PC-9 (cell line): ENCODE data around the gene EVA1C. TPM values are rescaled to one million over a fixed set of nuclear protein-coding genes. Genes with fewer than 3 reads are reported as not detected.
"Not testable (repeated sequence)": the region's sequence is repeated elsewhere in the genome, so short reads cannot be mapped to it uniquely, and the experiment has no call there.

Source experiments
- BruUV-seq: library from RNA; stranded (reverse); fragments of 400-500 nt; replicated peaks from 2 replicates; lab custom pipeline; 2021; lab: Mats Ljungman, UMichigan
- CTCF ChIA-PET: fragments of 300-600 bp; sonication (Branson Sonifier 250); formaldehyde crosslinking; loops from one replicate; lab custom pipeline; 2022; ENCODE audit warnings: antibody characterized with exemption; lab: Charles Lee
- POLR2A ChIA-PET: fragments of 300-600 bp; sonication (Branson Sonifier 250); formaldehyde crosslinking; loops from one replicate; lab custom pipeline; 2022; ENCODE audit warnings: antibody characterized with exemption; ENCODE audit not compliant: unreplicated experiment; lab: Charles Lee
- DNase-seq, 2 experiments: peaks; one replicate each; pipeline versions ENCODE4 v3.0.0 to v3.0.0-alpha.2; 2015 to 2022; ENCODE audit warnings: mixed read lengths in 1 of 2
- H2AFZ ChIP-seq: fragments of 200-600 bp; sonication (generic); 2 replicates; pipeline ENCODE4 v1.8.1; 2017; ENCODE audit warnings: antibody characterized with exemption
- H3F3A ChIP-seq: fragments of 200-600 bp; sonication (generic); 2 replicates; pipeline ENCODE4 v1.8.1; 2017; ENCODE audit warnings: antibody characterized with exemption, mild to moderate bottlenecking, low read depth; ENCODE audit not compliant: insufficient read depth
- H3K27ac ChIP-seq: fragments of 200-600 bp; sonication (generic); 2 replicates; pipeline ENCODE4 v1.6.1; 2016; ENCODE audit warnings: mixed run types
- H3K27me3 ChIP-seq: fragments of 200-600 bp; sonication (generic); 2 replicates; pipeline ENCODE4 v1.6.1; 2016; ENCODE audit warnings: low read depth, mixed run types; ENCODE audit not compliant: insufficient read depth
- H3K36me3 ChIP-seq: fragments of 200-600 bp; sonication (generic); 2 replicates; pipeline ENCODE4 v1.6.1; 2016; ENCODE audit warnings: low read depth, mixed run types
- H3K4me1 ChIP-seq: fragments of 200-600 bp; sonication (generic); replicated peaks from 2 replicates; pipeline ENCODE4 v1.6.1; 2016; ENCODE audit warnings: mixed run types; ENCODE audit not compliant: insufficient read depth
- H3K4me2 ChIP-seq: fragments of 200-600 bp; sonication (generic); 2 replicates; pipeline ENCODE4 v1.6.1; 2017; ENCODE audit warnings: mixed run types
- H3K4me3 ChIP-seq: fragments of 200-600 bp; sonication (generic); 2 replicates; pipeline ENCODE4 v1.6.1; 2016; ENCODE audit warnings: mixed run types
- H3K79me2 ChIP-seq: fragments of 200-600 bp; sonication (generic); 2 replicates; pipeline ENCODE4 v1.6.1; 2017; ENCODE audit warnings: low read depth, mixed run types
- H3K9me2 ChIP-seq: fragments of 200-600 bp; sonication (generic); 2 replicates; pipeline ENCODE4 v1.8.1; 2017; ENCODE audit warnings: mild to moderate bottlenecking; ENCODE audit not compliant: insufficient read depth
- H3K9me3 ChIP-seq: fragments of 200-600 bp; sonication (generic); 2 replicates; pipeline ENCODE4 v1.8.1; 2016; ENCODE audit warnings: low read depth; ENCODE audit not compliant: insufficient read depth
- H4K20me1 ChIP-seq: fragments of 200-600 bp; sonication (generic); 2 replicates; pipeline ENCODE4 v1.8.1; 2017; ENCODE audit not compliant: insufficient read depth
- EZH2 ChIP-seq: fragments of 200-600 bp; sonication (generic); IDR thresholded peaks from 2 replicates; pipeline ENCODE4 v1.8.0; 2017; ENCODE audit warnings: antibody characterized with exemption, low read depth
- intact Hi-C: fragments of 100-400 bp; cut with micrococcal nuclease; formaldehyde crosslinking; loops from one replicate; pipeline ENCODE4 v1.10.0; 2022; ENCODE audit not compliant: unreplicated experiment
- total RNA-seq: library from RNA; stranded (reverse); gene quantifications from 2 replicates; pipeline ENCODE4 v1.2.3, GENCODE V29; 2021
- TF ChIP-seq, protein P1 (sequence below): fragments of 200-600 bp; sonication (generic); conservative IDR thresholded peaks from 2 replicates; pipeline ENCODE4 v1.6.1; 2017; ENCODE audit warnings: mixed run types, antibody characterized with exemption, mild to moderate bottlenecking, moderate library complexity

EVA1C gene
- total RNA-seq, 1 experiment from 2014 or later: 3.0 TPM

DNA sequence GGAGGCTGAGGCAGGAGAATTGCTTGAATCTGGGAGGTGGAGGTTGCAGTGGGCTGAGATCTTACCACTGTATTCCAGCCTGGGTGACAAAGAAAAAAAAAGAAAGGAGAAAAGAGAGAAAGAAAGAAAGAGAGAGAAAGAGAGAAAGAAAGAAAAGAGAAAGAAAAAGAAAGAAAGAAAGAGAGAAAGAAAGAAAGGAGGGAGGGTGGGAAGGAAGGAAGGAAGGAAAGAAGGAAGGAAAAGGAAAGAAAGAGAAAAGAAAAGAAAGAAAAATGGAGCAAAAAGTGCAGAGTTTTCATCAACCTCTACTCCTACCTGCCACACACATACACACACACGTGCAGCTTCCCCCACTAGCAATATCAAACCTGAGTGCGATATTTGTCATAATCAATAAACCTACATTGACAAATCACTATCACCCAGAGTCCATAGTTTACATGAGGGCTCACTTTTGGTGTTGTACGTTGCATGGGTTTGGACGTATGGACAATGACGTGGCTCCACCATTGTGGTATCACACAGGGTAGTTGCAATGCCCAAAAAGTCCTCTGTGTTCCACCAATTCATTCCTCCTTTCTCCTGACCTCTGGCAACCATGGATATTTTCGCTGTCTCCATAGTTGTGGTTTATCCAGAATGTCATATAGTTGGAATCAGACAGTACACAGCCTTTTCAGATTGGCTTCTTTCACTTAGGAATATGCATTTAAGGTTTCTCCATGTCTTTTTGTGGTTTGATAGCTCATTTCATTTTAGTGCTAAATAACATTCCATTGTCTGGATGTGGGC, 36.5 kb downstream of the EVA1C start:
- no TSS peak for BruUV-seq
- Histone ChIP-seq H3F3A (no peaks in the 10 kb centered on the region), H3K4me2 (no peak overlapping the region), H4K20me1 (no peaks in the 10 kb centered on the region), H3K36me3 (no peaks in the 10 kb centered on the region), H3K27me3 (no peaks in the 10 kb centered on the region), H3K79me2 (no peaks in the 10 kb centered on the region), H2AFZ (no peak overlapping the region), H3K4me3 (no peak overlapping the region), H3K9me2 (no peaks in the 10 kb centered on the region), H3K4me1 (no peaks in the 10 kb centered on the region), H3K27ac (no peak overlapping the region), H3K9me3 (no peaks in the 10 kb centered on the region)
- DNase-seq: no peak
- ChIA-PET POLR2A (no interaction called here), CTCF (no interaction called here)
- no peak for TF ChIP-seq EZH2
- TF ChIP-seq, protein P1, sequence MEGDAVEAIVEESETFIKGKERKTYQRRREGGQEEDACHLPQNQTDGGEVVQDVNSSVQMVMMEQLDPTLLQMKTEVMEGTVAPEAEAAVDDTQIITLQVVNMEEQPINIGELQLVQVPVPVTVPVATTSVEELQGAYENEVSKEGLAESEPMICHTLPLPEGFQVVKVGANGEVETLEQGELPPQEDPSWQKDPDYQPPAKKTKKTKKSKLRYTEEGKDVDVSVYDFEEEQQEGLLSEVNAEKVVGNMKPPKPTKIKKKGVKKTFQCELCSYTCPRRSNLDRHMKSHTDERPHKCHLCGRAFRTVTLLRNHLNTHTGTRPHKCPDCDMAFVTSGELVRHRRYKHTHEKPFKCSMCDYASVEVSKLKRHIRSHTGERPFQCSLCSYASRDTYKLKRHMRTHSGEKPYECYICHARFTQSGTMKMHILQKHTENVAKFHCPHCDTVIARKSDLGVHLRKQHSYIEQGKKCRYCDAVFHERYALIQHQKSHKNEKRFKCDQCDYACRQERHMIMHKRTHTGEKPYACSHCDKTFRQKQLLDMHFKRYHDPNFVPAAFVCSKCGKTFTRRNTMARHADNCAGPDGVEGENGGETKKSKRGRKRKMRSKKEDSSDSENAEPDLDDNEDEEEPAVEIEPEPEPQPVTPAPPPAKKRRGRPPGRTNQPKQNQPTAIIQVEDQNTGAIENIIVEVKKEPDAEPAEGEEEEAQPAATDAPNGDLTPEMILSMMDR: no peak
- intact Hi-C loops: no loop called here

DNA sequence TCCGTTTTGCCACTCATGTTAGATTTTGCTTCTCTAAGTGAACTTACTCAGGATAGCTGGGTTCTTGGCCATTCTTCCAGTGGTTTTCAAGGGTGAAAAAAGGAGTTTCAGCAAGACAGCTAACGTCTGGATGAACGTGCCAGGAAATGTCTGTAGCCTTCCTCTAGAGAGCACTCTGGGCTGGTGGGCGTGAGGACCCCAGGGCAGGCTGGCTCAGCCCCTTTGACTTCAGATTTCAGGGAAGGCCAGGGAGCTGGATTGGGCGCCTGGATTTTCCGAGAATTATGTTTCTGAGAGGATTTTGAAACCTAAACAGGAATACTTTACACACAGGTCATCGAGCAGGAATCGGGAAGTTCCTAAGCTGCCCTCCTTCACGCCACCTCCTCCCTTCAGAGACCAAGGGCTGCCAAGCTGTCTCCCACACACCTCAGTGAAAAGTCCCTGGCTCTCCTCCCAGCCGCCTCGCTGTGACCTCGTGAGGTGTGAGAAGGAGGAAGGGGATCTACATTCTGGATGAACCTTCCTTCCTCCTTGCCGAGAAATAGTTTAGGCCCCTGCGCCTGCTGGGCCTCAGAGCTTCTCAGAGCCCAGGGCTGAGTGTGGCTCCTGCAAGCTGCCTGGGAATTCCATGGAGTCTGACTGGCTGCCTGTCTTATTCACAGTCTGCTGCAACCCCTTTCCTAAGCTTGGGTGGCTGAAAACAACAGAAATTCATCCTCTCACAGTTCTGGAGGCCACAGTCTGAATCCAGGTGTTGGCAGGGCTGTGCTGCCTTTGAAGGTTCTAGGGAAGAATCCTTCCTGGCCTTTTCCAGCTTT, 38.6 kb downstream of the EVA1C start:
- BruUV-seq, H4K20me1 ChIP-seq, intact Hi-C loops, H2AFZ ChIP-seq, H3K27ac ChIP-seq, H3F3A ChIP-seq, H3K9me3 ChIP-seq, H3K4me2 ChIP-seq, H3K9me2 ChIP-seq, H3K4me3 ChIP-seq, POLR2A ChIA-PET, H3K27me3 ChIP-seq, H3K36me3 ChIP-seq, H3K4me1 ChIP-seq, H3K79me2 ChIP-seq: not testable (repeated sequence)
- CTCF ChIA-PET: interaction anchor here (0.6 to 0.8 kb wide), 2 partner anchors 150 to 499 kb away, joined by 3 read pairs; no protein-coding TSS in a partner anchor
- peak in 1 of 2 experiments; percentile 54 for DNase-seq

DNA sequence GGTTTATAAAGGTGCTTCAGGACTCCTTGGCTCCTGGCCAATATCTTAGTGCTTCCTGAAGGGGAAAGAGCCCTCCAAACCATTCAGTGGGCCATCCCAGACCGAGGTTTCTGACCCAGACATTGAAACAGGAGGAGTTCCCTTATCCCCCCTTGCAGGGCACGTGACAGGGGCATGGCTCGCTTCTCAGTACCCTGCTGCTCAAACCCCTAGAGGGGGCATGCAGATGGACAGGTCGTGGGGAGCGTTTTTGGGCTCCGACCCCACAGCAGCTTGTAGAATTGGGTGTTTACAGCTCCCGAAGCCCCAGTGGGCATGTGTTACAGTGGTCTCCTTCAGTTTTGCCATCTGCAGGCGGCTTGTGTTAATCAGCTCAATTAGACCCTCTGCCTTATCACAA, 39.7 kb downstream of the EVA1C start:
- CTCF ChIA-PET: interaction anchor here (0.8 kb wide), 1 partner anchor 149 kb away, joined by 3 read pairs; no protein-coding TSS in a partner anchor
- DNase-seq, H3K4me1 ChIP-seq, H3K36me3 ChIP-seq, BruUV-seq, H3K27ac ChIP-seq, H3K4me2 ChIP-seq, H3K79me2 ChIP-seq, intact Hi-C loops, POLR2A ChIA-PET, H3F3A ChIP-seq, H3K4me3 ChIP-seq, H3K9me2 ChIP-seq, H2AFZ ChIP-seq, H3K27me3 ChIP-seq, H4K20me1 ChIP-seq, H3K9me3 ChIP-seq: not testable (repeated sequence)

DNA sequence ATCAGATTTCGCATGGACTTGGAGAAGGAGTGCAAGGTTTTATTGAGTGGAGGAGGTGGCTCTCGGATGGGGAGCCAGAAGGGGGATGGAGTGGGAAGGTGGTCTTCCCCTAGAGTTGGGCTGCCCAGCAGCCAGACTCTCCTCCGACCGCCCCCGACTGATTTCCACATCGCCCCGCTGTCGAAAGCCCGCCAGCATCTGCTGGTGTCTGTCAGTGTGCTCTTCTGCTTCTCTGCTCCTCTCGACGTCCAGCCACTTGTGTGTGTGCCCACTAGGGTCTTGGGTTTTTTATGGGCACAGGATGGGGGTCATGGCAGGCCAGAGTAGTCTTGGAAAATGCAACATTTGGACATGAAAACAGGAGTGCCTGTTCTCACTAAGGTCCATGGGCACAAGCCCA, 40.1 kb downstream of the EVA1C start:
- no peak overlapping the region for H3K4me3 ChIP-seq
- no peaks in the 10 kb centered on the region for H4K20me1 ChIP-seq
- no peaks in the 10 kb centered on the region for H3F3A ChIP-seq
- H3K4me2 ChIP-seq: no peak overlapping the region
- H3K27ac ChIP-seq: no peak overlapping the region
- intact Hi-C loops: no loop called here
- no peaks in the 10 kb centered on the region for H3K36me3 ChIP-seq
- TF ChIP-seq, protein P1: no peak
- TF ChIP-seq EZH2: no peak
- no peaks in the 10 kb centered on the region for H3K9me2 ChIP-seq
- H3K79me2 ChIP-seq: no peaks in the 10 kb centered on the region
- ChIA-PET CTCF (no interaction called here), POLR2A (no interaction called here)
- peaks cover 3% of the 10 kb centered on the region; the same call in 1 of the 2 replicates for H3K4me1 ChIP-seq
- no peak for DNase-seq
- no peaks in the 10 kb centered on the region for H3K9me3 ChIP-seq
- H2AFZ ChIP-seq: no peak overlapping the region
- no peaks in the 10 kb centered on the region for H3K27me3 ChIP-seq
- BruUV-seq: no TSS peak
